Central memory CD4-positive, alpha-beta T cell (primary cell): ENCODE measurements around the gene GNG8.

ENCODE experiments used
- DNase-seq: peaks from one replicate; pipeline ENCODE4 v3.0.0; 2022

The GNG8 gene

GRCh38 chr19:46601318-46602224 is 34.4 kb downstream of the GNG8 start, which contains the start of gene CALM3:
TSS of gene CALM3 (plus strand) at chr19:46601330. CDS start at chr19:46601435, 105 bp downstream.
- no peak for DNase-seq

- peak; percentile 96 for DNase-seq
Measured at GRCh38 chr19:46600384-46601317, 35.4 kb downstream of the GNG8 start.

- no peak for DNase-seq
Measured at GRCh38 chr19:46599716-46600373, 36.2 kb downstream of the GNG8 start.

GRCh38 chr19:46598372-46598917 is 37.6 kb downstream of the GNG8 start:
- DNase-seq, result no peak

- DNase-seq, result no peak
Measured at GRCh38 chr19:46596008-46596407, 40.0 kb downstream of the GNG8 start.

- DNase-seq, result no peak
Measured at GRCh38 chr19:46591870-46592269, 44.1 kb downstream of the GNG8 start.

GRCh38 chr19:46591254-46591653 is 44.7 kb downstream of the GNG8 start:
- DNase-seq, result no peak

- no peak for DNase-seq
Measured at GRCh38 chr19:46587861-46588260, 48.1 kb downstream of the GNG8 start.

GRCh38 chr19:46586294-46586693 is 49.7 kb downstream of the GNG8 start:
- no peak for DNase-seq

GRCh38 chr19:46585539-46585938 is 50.5 kb downstream of the GNG8 start:
- DNase-seq, result no peak
